Activated CD8-positive, alpha-beta T cell treated with anti-CD3 and anti-CD28 coated beads for 36 hours (primary cell): ENCODE measurements around the gene ZNF614. TPM values are rescaled to one million over a fixed set of nuclear protein-coding genes. Genes with fewer than 3 reads are reported as not detected.
"Not testable (repeated sequence)": the region's sequence is repeated elsewhere in the genome, so short reads cannot be mapped to it uniquely, and the experiment has no call there.

Experiments used
- ATAC-seq: fragments of 200-7000 bp; cut with Tn5 transposase; one replicate; pipeline ENCODE4 v1.10.0; 2021; ENCODE audit warnings: mild to moderate bottlenecking, moderate library complexity
- CTCF ChIA-PET: fragments of 350-600 bp; sonication (Branson Sonifier 250); formaldehyde crosslinking; loops from one replicate; lab custom pipeline; 2021; ENCODE audit warnings: antibody characterized with exemption; lab: Charles Lee
- POLR2A ChIA-PET: fragments of 350-600 bp; sonication (Branson Sonifier 250); formaldehyde crosslinking; loops from one replicate; lab custom pipeline; 2021; ENCODE audit warnings: antibody characterized with exemption; lab: Charles Lee
- DNase-seq: peaks from one replicate; pipeline ENCODE4 v3.0.0-alpha.2; 2020
- H3K27ac Mint-ChIP-seq: one replicate; pipeline ENCODE4 v1.8.0; 2021; ENCODE audit warnings: mild to moderate bottlenecking, mixed read lengths
- H3K27me3 Mint-ChIP-seq: one replicate; pipeline ENCODE4 v1.8.0; 2021; ENCODE audit warnings: mixed read lengths
- H3K36me3 Mint-ChIP-seq: one replicate; pipeline ENCODE4 v1.8.0; 2021; ENCODE audit warnings: low read depth, mixed read lengths
- H3K4me1 Mint-ChIP-seq: one replicate; pipeline ENCODE4 v1.8.0; 2021; ENCODE audit warnings: low read depth, mixed read lengths
- H3K4me3 Mint-ChIP-seq: one replicate; pipeline ENCODE4 v1.8.0; 2021; ENCODE audit warnings: mild to moderate bottlenecking, moderate library complexity, mixed read lengths
- H3K9me3 Mint-ChIP-seq: one replicate; pipeline ENCODE4 v1.8.0; 2021; ENCODE audit warnings: mixed read lengths
- CTCF ChIP-seq: fragments of 200-600 bp; IDR thresholded peaks from one replicate; pipeline ENCODE4 v1.8.0; 2022; ENCODE audit warnings: antibody characterized with exemption, mild to moderate bottlenecking
- intact Hi-C: fragments of 100-400 bp; cut with micrococcal nuclease; formaldehyde crosslinking; loops from one replicate; pipeline ENCODE4 v1.10.0; 2022
- total RNA-seq, 2 experiments: library from RNA; stranded (reverse); gene quantifications; one replicate each; pipeline ENCODE4 v1.2.3, GENCODE V29; 2021

Gene ZNF614
- total RNA-seq, 2 experiments from 2014 or later: 11.9 to 13.3 TPM

GRCh38 chr19:51994048-51994644, 34.0 kb downstream of the ZNF614 start:
- H3K4me1 Mint-ChIP-seq: no peaks in the 10 kb centered on the region
- CTCF ChIA-PET: no interaction called here
- intact Hi-C loops: no loop called here
- no peak overlapping the region for H3K4me3 Mint-ChIP-seq
- DNase-seq (no peak), ATAC-seq (no peak)
- H3K9me3 Mint-ChIP-seq: peaks cover 60% of the 10 kb centered on the region
- POLR2A ChIA-PET: no interaction called here
- no peak for TF ChIP-seq CTCF
- no peak overlapping the region for H3K27ac Mint-ChIP-seq
- H3K36me3 Mint-ChIP-seq: peaks cover 80% of the 10 kb centered on the region
- H3K27me3 Mint-ChIP-seq: no peaks in the 10 kb centered on the region

- intact Hi-C loops: no loop called here
- POLR2A ChIA-PET: no interaction called here
- H3K9me3 Mint-ChIP-seq: peaks cover 64% of the 10 kb centered on the region
- H3K4me1 Mint-ChIP-seq: no peaks in the 10 kb centered on the region
- H3K36me3 Mint-ChIP-seq: peaks cover 80% of the 10 kb centered on the region
- DNase-seq (no peak), ATAC-seq (no peak)
- H3K4me3 Mint-ChIP-seq: no peak overlapping the region
- H3K27ac Mint-ChIP-seq: no peak overlapping the region
- TF ChIP-seq CTCF: no peak
- CTCF ChIA-PET: interaction anchor here (1.8 kb wide), 1 partner anchor 17 kb away, joined by 4 read pairs; no protein-coding TSS in a partner anchor
- no peaks in the 10 kb centered on the region for H3K27me3 Mint-ChIP-seq
Observed at GRCh38 chr19:51993422-51993821, 34.8 kb downstream of the ZNF614 start.

- ChIA-PET POLR2A (interaction anchor here (0.7 to 1.1 kb wide), 2 partner anchors 21 to 281 kb away, joined by 3 to 5 read pairs; partner anchors contain the start of gene ZNF615), CTCF (no interaction called here)
- peak within 1 kb of the TSS; percentile 95 for H3K4me3 Mint-ChIP-seq
- no peaks in the 10 kb centered on the region for H3K27me3 Mint-ChIP-seq
- DNase-seq (peak; percentile 97), ATAC-seq (peak; percentile 98)
- H3K27ac Mint-ChIP-seq: peak within 1 kb of the TSS; percentile 95
- peaks cover 59% of the 10 kb centered on the region for H3K36me3 Mint-ChIP-seq
- H3K4me1 Mint-ChIP-seq: peaks cover 12% of the 10 kb centered on the region
- H3K9me3 Mint-ChIP-seq: peaks cover 38% of the 10 kb centered on the region
- intact Hi-C loops: no loop called here
- no peak for TF ChIP-seq CTCF
Observed at GRCh38 chr19:51986309-51987291, 41.6 kb downstream of the ZNF614 start, which contains the start of gene ZNF350. TSS of gene ZNF350 (minus strand) at chr19:51986840. CDS start at chr19:51974360, 12,480 bp downstream.

- intact Hi-C loops: no loop called here
- H3K27ac Mint-ChIP-seq: no peak overlapping the region
- TF ChIP-seq CTCF: no peak
- ChIA-PET POLR2A (no interaction called here), CTCF (no interaction called here)
- DNase-seq (no peak), ATAC-seq (no peak)
- H3K36me3 Mint-ChIP-seq: peaks cover 75% of the 10 kb centered on the region
- no peak overlapping the region for H3K4me3 Mint-ChIP-seq
- peaks cover 44% of the 10 kb centered on the region for H3K9me3 Mint-ChIP-seq
- no peaks in the 10 kb centered on the region for H3K27me3 Mint-ChIP-seq
- H3K4me1 Mint-ChIP-seq: peaks cover 16% of the 10 kb centered on the region
Observed at GRCh38 chr19:51983361-51983760, 44.8 kb downstream of the ZNF614 start.

- DNase-seq, ATAC-seq, H3K4me1 Mint-ChIP-seq, H3K27me3 Mint-ChIP-seq, H3K27ac Mint-ChIP-seq, H3K4me3 Mint-ChIP-seq, CTCF ChIA-PET, intact Hi-C loops: not testable (repeated sequence)
- Mint-ChIP-seq H3K9me3 (peaks cover 58% of the 10 kb centered on the region), H3K36me3 (peaks cover 81% of the 10 kb centered on the region)
- POLR2A ChIA-PET: interaction anchor here (0.8 kb wide), 1 partner anchor 18 kb away, joined by 3 read pairs; no protein-coding TSS in a partner anchor
Observed at GRCh38 chr19:51980926-51981325, 47.3 kb downstream of the ZNF614 start.
